Neuronal stem cell (in vitro differentiated cells): ENCODE results near the gene STK32B.

Experiments used
- DNase-seq: peaks from one replicate; pipeline ENCODE4 v3.0.0-alpha.2; 2013; ENCODE audit warnings: low spot score
- H2AFZ ChIP-seq: one replicate; pipeline ENCODE4 v1.6.1; 2013; ENCODE audit warnings: mild to moderate bottlenecking, low read length, inconsistent platforms
- H2AK5ac ChIP-seq: 2 replicates; pipeline ENCODE4 v1.6.1; 2013; ENCODE audit warnings: low read depth, mild to moderate bottlenecking, inconsistent platforms, low read length, moderate library complexity, mixed read lengths
- H2BK120ac ChIP-seq: 2 replicates; pipeline ENCODE4 v1.6.1; 2013; ENCODE audit warnings: low read depth, mild to moderate bottlenecking, inconsistent platforms, low read length, moderate library complexity, mixed read lengths
- H2BK12ac ChIP-seq: one replicate; pipeline ENCODE4 v1.6.1; 2013; ENCODE audit warnings: low read length, inconsistent platforms
- H2BK15ac ChIP-seq: 2 replicates; pipeline ENCODE4 v1.6.1; 2013; ENCODE audit warnings: mild to moderate bottlenecking, low read length, inconsistent platforms, mixed read lengths
- H2BK5ac ChIP-seq: one replicate; pipeline ENCODE4 v1.6.1; 2013; ENCODE audit warnings: inconsistent platforms, mild to moderate bottlenecking, low read length, moderate library complexity
- H3K14ac ChIP-seq: one replicate; pipeline ENCODE4 v1.6.1; 2013; ENCODE audit warnings: low read length, inconsistent platforms
- H3K18ac ChIP-seq: 2 replicates; pipeline ENCODE4 v1.6.1; 2013; ENCODE audit warnings: low read length, inconsistent platforms
- H3K23ac ChIP-seq: 2 replicates; pipeline ENCODE4 v1.6.1; 2013; ENCODE audit warnings: low read depth, mild to moderate bottlenecking, mixed read lengths, low read length, inconsistent platforms; ENCODE audit not compliant: poor library complexity
- H3K27ac ChIP-seq: replicated peaks from 3 replicates; pipeline ENCODE4 v1.5.1; 2013; ENCODE audit warnings: low read length, inconsistent platforms
- H3K27me3 ChIP-seq, 3 experiments: 2 replicates each; pipeline ENCODE4 v1.6.1; 2013; ENCODE audit warnings: low read length in 3 of 3, mild to moderate bottlenecking in 2 of 3, inconsistent platforms in 1 of 3, low read depth in 1 of 3, mixed read lengths in 1 of 3, moderate library complexity in 1 of 3; ENCODE audit not compliant: control insufficient read depth in 3 of 3, insufficient read depth in 3 of 3
- H3K36me3 ChIP-seq, 2 donors: replicated peaks in 1 of 2; 2 replicates each; pipeline ENCODE4 v1.6.1; 2013; ENCODE audit warnings: low read length in 2 of 2; ENCODE audit not compliant: control insufficient read depth in 2 of 2, insufficient read depth in 2 of 2
- H3K4ac ChIP-seq: 2 replicates; pipeline ENCODE4 v1.6.1; 2013; ENCODE audit warnings: inconsistent platforms, mild to moderate bottlenecking, low read length, moderate library complexity
- H3K4me1 ChIP-seq, 2 donors: 1 replicate in 1 of 2; 2 replicates in 1 of 2; pipeline ENCODE4 v1.6.1; 2013; ENCODE audit warnings: low read length in 2 of 2, low read depth in 1 of 2; ENCODE audit not compliant: control insufficient read depth in 2 of 2, insufficient read depth in 1 of 2
- H3K4me2 ChIP-seq: one replicate; pipeline ENCODE4 v1.6.1; 2013; ENCODE audit warnings: mild to moderate bottlenecking, low read length, inconsistent platforms; ENCODE audit not compliant: insufficient read depth, poor library complexity, severe bottlenecking
- H3K4me3 ChIP-seq, 2 donors: 2 replicates each; pipeline ENCODE4 v1.5.1; 2013; ENCODE audit warnings: low read length in 2 of 2, mild to moderate bottlenecking in 2 of 2, inconsistent platforms in 1 of 2, moderate library complexity in 1 of 2
- H3K79me1 ChIP-seq: one replicate; pipeline ENCODE4 v1.6.1; 2013; ENCODE audit warnings: low read depth, mild to moderate bottlenecking, inconsistent platforms, low read length, moderate library complexity
- H3K9ac ChIP-seq: one replicate; pipeline ENCODE4 v1.6.1; 2013; ENCODE audit warnings: mild to moderate bottlenecking, low read depth, low read length, inconsistent platforms; ENCODE audit not compliant: poor library complexity
- H3K9me3 ChIP-seq, 2 donors: replicated peaks in 1 of 2; 2 replicates each; pipeline versions ENCODE3 to v1.6.1; 2013; ENCODE audit warnings: low read length in 2 of 2, mild to moderate bottlenecking in 2 of 2, inconsistent platforms in 1 of 2, low read depth in 1 of 2, mixed read lengths in 1 of 2, moderate library complexity in 1 of 2; ENCODE audit not compliant: control insufficient read depth in 2 of 2, insufficient read depth in 1 of 2
- H4K8ac ChIP-seq: one replicate; pipeline ENCODE4 v1.6.1; 2013; ENCODE audit warnings: low read depth, mild to moderate bottlenecking, inconsistent platforms, low read length, moderate library complexity
- H4K91ac ChIP-seq: one replicate; pipeline ENCODE4 v1.6.1; 2013; ENCODE audit warnings: low read length, low read depth, mild to moderate bottlenecking, inconsistent platforms; ENCODE audit not compliant: poor library complexity
- WGBS, 2 donors: extraction: QIAGEN DNeasy Blood & Tissue Kit; methylation state at CpG; one replicate each; pipeline ENCODE4 v1.1.7; 2013; ENCODE audit warnings: missing lambda C conversion rate in 2 of 2, mixed read lengths in 1 of 2; ENCODE audit not compliant: insufficient read length in 2 of 2, insufficient replicate concordance in 1 of 2; ENCODE audit errors: extremely low coverage in 2 of 2; 5-methylcytosine and 5-hydroxymethylcytosine counted together

STK32B gene

GRCh38 chr4:5381961-5382441, 330.7 kb downstream of the STK32B start:
- H3K18ac ChIP-seq, result no peak overlapping the region
- no peaks in the 10 kb centered on the region for H3K27me3 ChIP-seq
- WGBS, 2 donors, result no CpG with 5 or more reads among the region's 8 CpGs
- H2AK5ac ChIP-seq, result no peak overlapping the region
- H2BK15ac ChIP-seq, result no peak overlapping the region
- H3K4me1 ChIP-seq, result no peaks in the 10 kb centered on the region
- no peak overlapping the region for H3K23ac ChIP-seq
- H3K27ac ChIP-seq, result no peak overlapping the region
- H2AFZ ChIP-seq, result no peak overlapping the region
- H2BK5ac ChIP-seq, result no peak overlapping the region
- H3K14ac ChIP-seq, result no peak overlapping the region
- DNase-seq, result no peak
- H2BK12ac ChIP-seq, result no peak overlapping the region
- no peak overlapping the region for H4K91ac ChIP-seq
- peaks cover 0 to 2% of the 10 kb centered on the region in 2 donors for H3K9me3 ChIP-seq
- H3K4me3 ChIP-seq, result no peak overlapping the region
- no peaks in the 10 kb centered on the region for H3K79me1 ChIP-seq
- H4K8ac ChIP-seq, result no peak overlapping the region
- H3K4me2 ChIP-seq, result no peak overlapping the region
- H3K4ac ChIP-seq, result no peak overlapping the region
- no peaks in the 10 kb centered on the region for H3K36me3 ChIP-seq
- H3K9ac ChIP-seq, result no peak overlapping the region
- no peak overlapping the region for H2BK120ac ChIP-seq

GRCh38 chr4:5383191-5383980, 332.1 kb downstream of the STK32B start:
- no peak overlapping the region for H3K4ac ChIP-seq
- no peak overlapping the region for H4K91ac ChIP-seq
- H2AFZ ChIP-seq, result no peak overlapping the region
- no peak overlapping the region for H3K23ac ChIP-seq
- H3K79me1 ChIP-seq, result no peaks in the 10 kb centered on the region
- H3K9ac ChIP-seq, result peak overlapping the region; percentile 5
- no peaks in the 10 kb centered on the region for H3K9me3 ChIP-seq
- DNase-seq, result no peak
- H3K27ac ChIP-seq, result no peak overlapping the region
- no peaks in the 10 kb centered on the region for H3K4me1 ChIP-seq
- H2BK5ac ChIP-seq, result no peak overlapping the region
- no CpG with 5 or more reads among the region's 11 CpGs for WGBS, 2 donors
- no peaks in the 10 kb centered on the region for H3K36me3 ChIP-seq
- no peak overlapping the region for H4K8ac ChIP-seq
- no peak overlapping the region for H2BK15ac ChIP-seq
- no peak overlapping the region for H3K4me3 ChIP-seq
- H3K27me3 ChIP-seq, result no peaks in the 10 kb centered on the region
- H2BK120ac ChIP-seq, result no peak overlapping the region
- no peak overlapping the region for H2AK5ac ChIP-seq
- H2BK12ac ChIP-seq, result no peak overlapping the region
- peak overlapping the region; percentile 57 for H3K14ac ChIP-seq
- H3K4me2 ChIP-seq, result no peak overlapping the region
- no peak overlapping the region for H3K18ac ChIP-seq

- no peak overlapping the region for H3K4me2 ChIP-seq
- H3K9me3 ChIP-seq, result no peaks in the 10 kb centered on the region
- no peak overlapping the region for H2BK15ac ChIP-seq
- H3K79me1 ChIP-seq, result no peaks in the 10 kb centered on the region
- no peak overlapping the region for H3K18ac ChIP-seq
- H3K4ac ChIP-seq, result no peak overlapping the region
- no peak overlapping the region for H2BK120ac ChIP-seq
- H2AFZ ChIP-seq, result no peak overlapping the region
- WGBS, 2 donors, result no CpG with 5 or more reads among the region's 4 CpGs
- no peaks in the 10 kb centered on the region for H3K4me1 ChIP-seq
- H3K36me3 ChIP-seq, result no peaks in the 10 kb centered on the region
- no peaks in the 10 kb centered on the region for H3K27me3 ChIP-seq
- no peak overlapping the region for H3K14ac ChIP-seq
- H2AK5ac ChIP-seq, result no peak overlapping the region
- no peak overlapping the region for H3K23ac ChIP-seq
- H2BK12ac ChIP-seq, result no peak overlapping the region
- H4K91ac ChIP-seq, result no peak overlapping the region
- no peak overlapping the region for H3K9ac ChIP-seq
- no peak overlapping the region for H2BK5ac ChIP-seq
- H3K27ac ChIP-seq, result no peak overlapping the region
- DNase-seq, result no peak
- no peak overlapping the region for H3K4me3 ChIP-seq
- no peak overlapping the region for H4K8ac ChIP-seq
These were observed 334.5 kb downstream of the STK32B start for GRCh38 chr4:5385741-5386311.

- Histone ChIP-seq H3K4me1 (no peaks in the 10 kb centered on the region), H3K14ac (no peak overlapping the region), H2BK120ac (no peak overlapping the region), H2BK15ac (no peak overlapping the region), H3K79me1 (no peaks in the 10 kb centered on the region), H3K4me2 (no peak overlapping the region), H3K9ac (no peak overlapping the region), H3K4me3 (no peak overlapping the region), H2AFZ (no peak overlapping the region), H3K36me3 (no peaks in the 10 kb centered on the region), H2BK12ac (no peak overlapping the region), H4K8ac (no peak overlapping the region), H3K4ac (no peak overlapping the region), H3K9me3 (no peaks in the 10 kb centered on the region), H2BK5ac (no peak overlapping the region), H2AK5ac (no peak overlapping the region), H4K91ac (no peak overlapping the region), H3K27me3 (no peaks in the 10 kb centered on the region), H3K27ac (no peak overlapping the region), H3K23ac (no peak overlapping the region), H3K18ac (no peak overlapping the region)
- WGBS, 2 donors, result no CpG with 5 or more reads among the region's 14 CpGs
- DNase-seq, result no peak
These were observed 335.6 kb downstream of the STK32B start for GRCh38 chr4:5386921-5387320.
